Vagina (tissue), 2 donors: ENCODE measurements around the gene ZNF775.

ENCODE experiments used
- POLR2A ChIP-seq, 2 donors: fragments of 450-650 bp; IDR thresholded peaks; one replicate each; pipeline ENCODE4 v1.6.1; 2017; ENCODE audit warnings: antibody characterized with exemption in 2 of 2, mild to moderate bottlenecking in 2 of 2, moderate library complexity in 2 of 2
- TF ChIP-seq, protein P1 (sequence below), 3 experiments: fragments of 450-650 bp in 2 of 3; fragments of 200-600 bp in 1 of 3; sonication (generic) in 1 of 3; IDR thresholded peaks; one replicate each; pipeline ENCODE4 v1.5.1; 2017 to 2019; ENCODE audit warnings: antibody characterized with exemption in 3 of 3, mild to moderate bottlenecking in 2 of 3, moderate library complexity in 2 of 3

DNA sequence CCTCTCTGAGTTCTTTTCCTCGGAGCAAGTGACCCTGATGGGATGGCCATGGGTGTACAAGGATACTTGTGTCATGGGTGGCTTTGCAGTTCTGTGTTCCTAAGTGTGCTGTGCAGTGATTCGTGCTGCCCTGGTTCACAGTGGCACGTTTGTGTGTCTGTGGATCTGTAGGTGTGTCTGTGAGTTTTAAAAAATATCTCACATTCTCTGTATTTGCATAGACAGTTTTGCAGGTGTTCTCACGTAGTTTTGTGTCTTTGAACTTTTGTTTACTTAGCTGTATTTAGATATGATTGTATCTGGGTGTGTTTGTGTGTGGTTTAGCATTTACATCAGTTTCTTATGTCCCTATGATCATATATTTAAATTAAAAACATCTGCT, 3.7 kb downstream of the ZNF775 start:
- TF ChIP-seq, protein P1, sequence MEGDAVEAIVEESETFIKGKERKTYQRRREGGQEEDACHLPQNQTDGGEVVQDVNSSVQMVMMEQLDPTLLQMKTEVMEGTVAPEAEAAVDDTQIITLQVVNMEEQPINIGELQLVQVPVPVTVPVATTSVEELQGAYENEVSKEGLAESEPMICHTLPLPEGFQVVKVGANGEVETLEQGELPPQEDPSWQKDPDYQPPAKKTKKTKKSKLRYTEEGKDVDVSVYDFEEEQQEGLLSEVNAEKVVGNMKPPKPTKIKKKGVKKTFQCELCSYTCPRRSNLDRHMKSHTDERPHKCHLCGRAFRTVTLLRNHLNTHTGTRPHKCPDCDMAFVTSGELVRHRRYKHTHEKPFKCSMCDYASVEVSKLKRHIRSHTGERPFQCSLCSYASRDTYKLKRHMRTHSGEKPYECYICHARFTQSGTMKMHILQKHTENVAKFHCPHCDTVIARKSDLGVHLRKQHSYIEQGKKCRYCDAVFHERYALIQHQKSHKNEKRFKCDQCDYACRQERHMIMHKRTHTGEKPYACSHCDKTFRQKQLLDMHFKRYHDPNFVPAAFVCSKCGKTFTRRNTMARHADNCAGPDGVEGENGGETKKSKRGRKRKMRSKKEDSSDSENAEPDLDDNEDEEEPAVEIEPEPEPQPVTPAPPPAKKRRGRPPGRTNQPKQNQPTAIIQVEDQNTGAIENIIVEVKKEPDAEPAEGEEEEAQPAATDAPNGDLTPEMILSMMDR (IDR thresholded peaks at IDR 0.05): no peak
- no peak for TF ChIP-seq POLR2A (IDR thresholded peaks at IDR 0.05)
